Lung (tissue), 12 donors: ENCODE measurements around the gene PPP1R9B. TPM values are rescaled to one million over a fixed set of nuclear protein-coding genes. Genes with fewer than 3 reads are reported as not detected.

ENCODE experiments used
- ATAC-seq: fragments of 200-7000 bp; cut with Tn5 transposase; one replicate; pipeline ENCODE4 v1.9.1; 2020; ENCODE audit warnings: moderate number of reproducible peaks; ENCODE audit not compliant: insufficient read depth, low FRiP score
- DNase-seq, 3 donors: peaks; one replicate each; pipeline ENCODE4 v3.0.0-alpha.2; 2013 to 2017
- H3K27ac ChIP-seq, 2 donors: one replicate each; pipeline ENCODE4 v1.5.1; 2013; ENCODE audit warnings: mild to moderate bottlenecking in 2 of 2, moderate library complexity in 2 of 2, control low read depth in 1 of 2, inconsistent platforms in 1 of 2, low read depth in 1 of 2, low read length in 1 of 2
- H3K27me3 ChIP-seq, 3 donors: one replicate each; pipeline ENCODE4 v1.5.1; 2013; ENCODE audit warnings: low read length in 2 of 3; ENCODE audit not compliant: control insufficient read depth in 3 of 3, insufficient read depth in 3 of 3
- H3K36me3 ChIP-seq, 4 donors: one replicate each; pipeline ENCODE4 v1.5.1; 2013; ENCODE audit warnings: low read length in 4 of 4, mild to moderate bottlenecking in 1 of 4, moderate library complexity in 1 of 4; ENCODE audit not compliant: control insufficient read depth in 4 of 4, insufficient read depth in 4 of 4
- H3K4me1 ChIP-seq, 5 donors: one replicate each; pipeline ENCODE4 v1.5.1; 2013; ENCODE audit warnings: low read length in 5 of 5, mild to moderate bottlenecking in 2 of 5, moderate library complexity in 1 of 5; ENCODE audit not compliant: control insufficient read depth in 5 of 5, insufficient read depth in 5 of 5
- H3K4me3 ChIP-seq: one replicate; pipeline ENCODE4 v1.5.1; 2013; ENCODE audit warnings: mild to moderate bottlenecking, control low read depth, moderate library complexity
- H3K9ac ChIP-seq, 2 donors: one replicate each; pipeline ENCODE4 v1.5.1; 2013; ENCODE audit warnings: low read length in 2 of 2, control low read depth in 1 of 2; ENCODE audit not compliant: insufficient read depth in 1 of 2
- H3K9me3 ChIP-seq, 4 donors: one replicate each; pipeline ENCODE4 v1.5.1; 2013; ENCODE audit warnings: low read length in 3 of 4, mild to moderate bottlenecking in 1 of 4, moderate library complexity in 1 of 4; ENCODE audit not compliant: control insufficient read depth in 4 of 4, insufficient read depth in 3 of 4
- WGBS, 2 donors: extraction: QIAGEN DNeasy Blood & Tissue Kit; methylation state at CpG; one replicate each; pipeline ENCODE4 v1.1.7; 2013; 5-methylcytosine and 5-hydroxymethylcytosine counted together
- polyA plus RNA-seq, 2 donors: library from polyadenylated mRNA; stranded (reverse); fragments of 200-250 nt; gene quantifications; one replicate each; pipeline ENCODE4 v1.2.1, GENCODE V29; 2013
- total RNA-seq, 2 donors: library from RNA; depleted of rRNA in 1 of 2; stranded (reverse); fragments of >200 nt in 1 of 2; gene quantifications; one replicate each; pipeline ENCODE4 v1.2.1, GENCODE V29; 2014 to 2021
- TF ChIP-seq, protein P1 (sequence below): IDR thresholded peaks from 2 replicates; pipeline ENCODE4 v1.5.1; 2012; ENCODE audit warnings: mild to moderate bottlenecking; ENCODE audit errors: control extremely low read depth, extremely low read depth
- donor health status: control.
- donor health status: control.
- donor health status: Bipolar disorder and iron deficiency.
- donor health status: healthy.
- donor health status: DM: yes; HTN: yes; CAD: no.

PPP1R9B gene
- total and polyA plus RNA-seq, 4 donors = 31.7 to 77.4 (median 49.8) TPM

DNA sequence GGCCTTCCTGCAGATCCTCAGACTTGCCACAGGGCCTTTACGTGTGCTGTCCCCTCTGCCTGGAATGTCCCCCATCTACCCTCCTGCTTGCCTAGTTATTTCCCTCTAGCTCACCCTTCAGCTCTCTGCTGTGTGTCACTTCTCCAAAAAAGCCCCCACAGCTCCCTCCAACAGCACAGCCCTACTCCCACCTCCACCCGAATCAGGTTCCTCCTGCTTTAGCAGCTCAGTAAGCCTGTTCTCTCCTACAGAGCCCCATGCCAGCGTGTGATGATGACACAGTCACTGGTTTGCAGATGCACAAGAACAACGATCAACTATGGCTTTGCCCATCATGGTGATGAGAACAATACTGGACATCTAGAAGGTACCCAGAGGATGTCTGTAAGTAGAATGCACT is 13.4 kb downstream of the PPP1R9B start:
- TF ChIP-seq, protein P1, sequence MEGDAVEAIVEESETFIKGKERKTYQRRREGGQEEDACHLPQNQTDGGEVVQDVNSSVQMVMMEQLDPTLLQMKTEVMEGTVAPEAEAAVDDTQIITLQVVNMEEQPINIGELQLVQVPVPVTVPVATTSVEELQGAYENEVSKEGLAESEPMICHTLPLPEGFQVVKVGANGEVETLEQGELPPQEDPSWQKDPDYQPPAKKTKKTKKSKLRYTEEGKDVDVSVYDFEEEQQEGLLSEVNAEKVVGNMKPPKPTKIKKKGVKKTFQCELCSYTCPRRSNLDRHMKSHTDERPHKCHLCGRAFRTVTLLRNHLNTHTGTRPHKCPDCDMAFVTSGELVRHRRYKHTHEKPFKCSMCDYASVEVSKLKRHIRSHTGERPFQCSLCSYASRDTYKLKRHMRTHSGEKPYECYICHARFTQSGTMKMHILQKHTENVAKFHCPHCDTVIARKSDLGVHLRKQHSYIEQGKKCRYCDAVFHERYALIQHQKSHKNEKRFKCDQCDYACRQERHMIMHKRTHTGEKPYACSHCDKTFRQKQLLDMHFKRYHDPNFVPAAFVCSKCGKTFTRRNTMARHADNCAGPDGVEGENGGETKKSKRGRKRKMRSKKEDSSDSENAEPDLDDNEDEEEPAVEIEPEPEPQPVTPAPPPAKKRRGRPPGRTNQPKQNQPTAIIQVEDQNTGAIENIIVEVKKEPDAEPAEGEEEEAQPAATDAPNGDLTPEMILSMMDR = no peak
- Histone ChIP-seq H3K4me1 (peaks cover 0 to 16% (median 4%) of the 10 kb centered on the region in 5 donors), H3K4me3 (no peak overlapping the region), H3K27ac (no peak overlapping the region), H3K9ac (no peak overlapping the region), H3K27me3 (no peaks in the 10 kb centered on the region), H3K36me3 (peaks cover 23 to 72% (median 36%) of the 10 kb centered on the region in 4 donors), H3K9me3 (no peaks in the 10 kb centered on the region)
- 90 to 93% methylated on average over 4 of the region's 4 CpGs for WGBS, 2 donors
- ATAC-seq (no peak), DNase-seq (no peak)

DNA sequence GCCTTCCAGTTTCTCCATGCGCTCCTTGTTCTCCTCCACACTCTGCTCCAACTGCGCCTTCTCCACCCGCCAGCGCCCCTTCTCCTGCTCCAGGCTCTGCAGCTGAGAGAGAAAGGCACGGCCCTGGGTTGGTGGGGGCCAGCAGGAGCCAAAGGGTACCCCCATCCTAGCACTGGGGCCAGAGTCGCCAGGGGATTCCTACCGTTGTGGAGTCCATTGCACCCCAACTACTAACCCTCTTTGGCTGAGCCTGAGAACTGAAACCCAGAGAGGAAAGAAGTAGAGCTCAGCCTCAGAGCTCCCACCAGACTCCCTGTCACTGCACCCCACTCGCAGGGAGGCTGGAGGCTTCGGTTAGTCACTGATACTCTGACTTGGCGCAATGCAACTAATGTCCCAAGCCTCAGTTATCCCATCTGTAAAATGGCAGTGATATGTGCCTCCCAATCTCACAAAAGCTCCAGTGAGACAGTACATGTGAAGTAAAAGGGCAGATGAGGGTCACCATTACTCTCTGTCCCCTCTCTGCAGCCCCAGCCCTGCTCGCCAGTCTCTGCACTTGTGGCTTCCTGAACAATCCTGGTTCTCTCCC is 14.3 kb downstream of the PPP1R9B start:
- ATAC-seq (no peak), DNase-seq (no peak)
- H3K36me3 ChIP-seq = peaks cover 22 to 66% (median 34%) of the 10 kb centered on the region in 4 donors
- H3K27ac ChIP-seq = no peak overlapping the region
- peaks cover 0 to 12% (median 4%) of the 10 kb centered on the region in 5 donors for H3K4me1 ChIP-seq
- TF ChIP-seq, protein P1 = no peak
- no peak overlapping the region for H3K9ac ChIP-seq
- H3K27me3 ChIP-seq = no peaks in the 10 kb centered on the region
- no peak overlapping the region for H3K4me3 ChIP-seq
- 94 to 96% methylated on average over 11 of the region's 11 CpGs for WGBS, 2 donors
- no peaks in the 10 kb centered on the region for H3K9me3 ChIP-seq

- Histone ChIP-seq H3K4me1 (peaks cover 0 to 9% (median 4%) of the 10 kb centered on the region in 5 donors), H3K9ac (no peak overlapping the region), H3K27me3 (no peaks in the 10 kb centered on the region), H3K4me3 (no peak overlapping the region), H3K36me3 (peaks cover 22 to 60% (median 30%) of the 10 kb centered on the region in 4 donors), H3K27ac (no peak overlapping the region), H3K9me3 (no peaks in the 10 kb centered on the region)
- DNase-seq (no peak), ATAC-seq (no peak)
- 91 to 95% methylated on average over 16 of the region's 16 CpGs for WGBS, 2 donors
- TF ChIP-seq, protein P1 = no peak
Observed at GRCh38 chr17:50135316-50136095, 15.0 kb downstream of the PPP1R9B start.
